ENCODE data around the gene SPO11.

DNA sequence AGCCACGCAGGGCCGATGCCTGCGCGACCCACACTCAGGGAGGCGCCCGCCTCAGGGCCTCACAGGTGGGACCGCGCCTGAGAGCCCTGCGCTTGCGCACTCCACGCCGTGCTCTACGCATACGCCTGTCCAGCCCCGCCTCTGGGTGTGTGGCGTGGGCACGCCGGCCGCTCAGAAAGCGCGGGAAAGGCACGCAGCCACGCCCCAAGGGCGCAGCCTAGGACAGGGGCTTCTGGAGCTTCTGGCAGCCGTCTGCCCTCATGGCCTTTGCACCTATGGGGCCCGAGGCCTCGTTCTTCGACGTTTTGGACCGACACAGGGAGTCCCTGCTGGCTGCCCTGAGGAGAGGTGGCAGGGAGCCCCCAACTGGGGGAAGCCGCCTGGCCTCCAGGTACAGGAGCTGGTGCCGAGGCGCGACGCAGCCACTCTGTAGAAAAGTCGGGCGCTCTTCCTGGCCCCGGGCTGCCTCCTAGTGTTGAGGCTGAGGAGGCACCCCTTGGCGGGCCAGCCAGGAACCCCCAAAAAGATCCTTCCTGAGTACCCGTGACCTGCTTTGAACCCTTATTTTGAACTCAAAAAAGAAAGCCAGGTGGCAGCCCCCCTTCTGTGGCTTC lies at the start of gene SPO11:
- TF ChIP-seq, protein P1, sequence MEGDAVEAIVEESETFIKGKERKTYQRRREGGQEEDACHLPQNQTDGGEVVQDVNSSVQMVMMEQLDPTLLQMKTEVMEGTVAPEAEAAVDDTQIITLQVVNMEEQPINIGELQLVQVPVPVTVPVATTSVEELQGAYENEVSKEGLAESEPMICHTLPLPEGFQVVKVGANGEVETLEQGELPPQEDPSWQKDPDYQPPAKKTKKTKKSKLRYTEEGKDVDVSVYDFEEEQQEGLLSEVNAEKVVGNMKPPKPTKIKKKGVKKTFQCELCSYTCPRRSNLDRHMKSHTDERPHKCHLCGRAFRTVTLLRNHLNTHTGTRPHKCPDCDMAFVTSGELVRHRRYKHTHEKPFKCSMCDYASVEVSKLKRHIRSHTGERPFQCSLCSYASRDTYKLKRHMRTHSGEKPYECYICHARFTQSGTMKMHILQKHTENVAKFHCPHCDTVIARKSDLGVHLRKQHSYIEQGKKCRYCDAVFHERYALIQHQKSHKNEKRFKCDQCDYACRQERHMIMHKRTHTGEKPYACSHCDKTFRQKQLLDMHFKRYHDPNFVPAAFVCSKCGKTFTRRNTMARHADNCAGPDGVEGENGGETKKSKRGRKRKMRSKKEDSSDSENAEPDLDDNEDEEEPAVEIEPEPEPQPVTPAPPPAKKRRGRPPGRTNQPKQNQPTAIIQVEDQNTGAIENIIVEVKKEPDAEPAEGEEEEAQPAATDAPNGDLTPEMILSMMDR (IDR thresholded peaks at IDR 0.05) = no peak
- no peak for TF ChIP-seq POLR2AphosphoS5 (IDR thresholded peaks at IDR 0.05)
- TF ChIP-seq POLR2A (IDR thresholded peaks at IDR 0.05) = no peak
